Osteoblast (primary cell): ENCODE data around the gene NARF. TPM values are rescaled to one million over a fixed set of nuclear protein-coding genes. Genes with fewer than 3 reads are reported as not detected.

ENCODE experiments used
- DNase-seq: peaks from one replicate; pipeline ENCODE4 v3.0.0; 2011; ENCODE audit warnings: low spot score, mixed read lengths; ENCODE audit not compliant: insufficient read length; ENCODE audit errors: missing footprints
- H2AFZ ChIP-seq: 2 replicates; pipeline ENCODE4 v1.6.0; 2011; ENCODE audit warnings: mild to moderate bottlenecking, low read length
- H3K27ac ChIP-seq: 2 replicates; pipeline ENCODE4 v1.5.1; 2011; ENCODE audit warnings: mild to moderate bottlenecking, low read depth, low read length, moderate library complexity
- H3K27me3 ChIP-seq: 2 replicates; pipeline ENCODE4 v1.6.0; 2012; ENCODE audit warnings: mild to moderate bottlenecking, control low read depth, inconsistent platforms, low read length, moderate library complexity; ENCODE audit not compliant: insufficient read depth
- H3K36me3 ChIP-seq: 2 replicates; pipeline ENCODE4 v1.5.1; 2011; ENCODE audit warnings: mild to moderate bottlenecking, low read length, control low read depth, moderate library complexity; ENCODE audit not compliant: insufficient read depth
- H3K4me1 ChIP-seq: 2 replicates; pipeline ENCODE4 v1.5.1; 2011; ENCODE audit warnings: mild to moderate bottlenecking, low read length, control low read depth, moderate library complexity; ENCODE audit not compliant: insufficient read depth
- H3K4me2 ChIP-seq: 2 replicates; pipeline ENCODE4 v1.6.0; 2011; ENCODE audit warnings: mild to moderate bottlenecking, low read length; ENCODE audit not compliant: insufficient read depth
- H3K4me3 ChIP-seq: fragments of 200-600 bp; sonication (generic); 3 replicates; pipeline ENCODE4 v1.5.1; 2012; ENCODE audit warnings: mild to moderate bottlenecking, low read length, inconsistent platforms; ENCODE audit not compliant: insufficient read depth
- H3K79me2 ChIP-seq: 2 replicates; pipeline ENCODE4 v1.6.0; 2012; ENCODE audit warnings: mild to moderate bottlenecking, low read length, control low read depth, inconsistent platforms; ENCODE audit not compliant: insufficient read depth
- H3K9me3 ChIP-seq: 2 replicates; pipeline ENCODE4 v1.5.1; 2011; ENCODE audit warnings: low read depth, low read length, control low read depth
- H4K20me1 ChIP-seq: 2 replicates; pipeline ENCODE4 v1.6.0; 2012; ENCODE audit warnings: mild to moderate bottlenecking, low read length, control low read depth; ENCODE audit not compliant: insufficient read depth
- total RNA-seq: library from RNA; depleted of rRNA; stranded (reverse); fragments of >200 nt; gene quantifications from 2 replicates; pipeline ENCODE4 v1.2.3, GENCODE V29; 2012
- TF ChIP-seq, protein P1 (sequence below): IDR thresholded peaks from 2 replicates; pipeline ENCODE4 v1.5.1; 2011; ENCODE audit warnings: mild to moderate bottlenecking, low read depth, low read length, moderate library complexity; ENCODE audit errors: extremely low read depth

Gene NARF
- total RNA-seq, 1 donor = 34.4 TPM

DNA sequence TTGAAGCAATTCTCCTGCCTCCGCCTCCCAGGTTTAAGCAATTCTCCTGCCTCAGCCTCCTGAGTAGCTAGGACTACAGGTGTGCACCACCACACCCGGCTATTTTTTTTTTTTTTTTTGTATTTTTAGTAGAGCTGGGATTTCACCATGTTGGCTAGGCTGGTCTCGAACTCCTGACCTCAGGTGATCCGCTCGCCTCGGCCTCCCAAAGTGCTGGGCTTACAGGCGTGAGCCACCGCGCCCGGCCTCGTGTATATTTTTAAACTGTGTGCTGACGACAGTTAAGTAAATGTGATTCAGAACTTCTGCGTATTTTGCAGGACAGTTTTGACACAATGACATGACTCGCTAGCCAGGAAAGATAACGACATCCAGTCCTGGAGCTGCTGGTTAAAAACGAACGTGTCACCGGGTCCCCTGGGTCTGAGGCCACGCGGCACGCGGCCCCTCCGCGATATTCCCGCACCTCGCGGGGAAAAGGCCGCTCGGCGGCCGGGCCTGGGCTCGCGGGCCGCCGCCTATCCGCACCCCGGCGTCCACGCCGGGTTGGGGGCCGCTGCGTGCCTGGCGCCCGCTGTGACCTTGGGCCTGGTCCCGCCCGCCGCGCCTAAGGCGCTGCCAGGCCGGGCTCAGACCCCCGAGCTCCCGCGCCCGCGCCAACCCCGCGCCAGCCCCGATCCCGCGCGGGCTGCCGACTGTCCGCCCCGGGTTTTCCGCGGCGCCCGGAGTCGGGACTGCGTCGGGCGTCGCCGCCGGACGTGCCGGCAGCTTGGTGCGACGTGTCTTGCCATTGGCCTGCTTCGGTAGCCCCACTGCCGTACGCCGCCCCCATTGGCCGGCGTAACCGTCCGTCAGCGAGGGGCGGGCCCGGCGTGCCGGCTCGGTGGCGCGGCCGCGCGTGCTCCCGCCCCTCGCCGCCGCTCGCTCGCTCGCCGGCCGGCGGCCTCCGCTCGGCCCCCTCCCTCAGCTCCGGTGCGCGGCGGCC, 60.6 kb downstream of the NARF start, which contains the start of gene FOXK2:
Gene FOXK2, plus strand, starts transcription at position 907 of the 985 bp plus-strand sequence. CDS start 157 bp downstream, outside the sequence.
- Histone ChIP-seq H3K4me1 (peaks cover 7% of the 10 kb centered on the region), H3K4me2 (peak within 1 kb of the TSS; percentile 91), H4K20me1 (peaks cover 26% of the 10 kb centered on the region), H2AFZ (peak within 1 kb of the TSS; percentile 82), H3K36me3 (no peaks in the 10 kb centered on the region), H3K4me3 (peak within 1 kb of the TSS; percentile 85), H3K9me3 (no peaks in the 10 kb centered on the region), H3K27me3 (no peaks in the 10 kb centered on the region), H3K79me2 (peaks cover 42% of the 10 kb centered on the region), H3K27ac (peak within 1 kb of the TSS; percentile 82)
- DNase-seq = peak; percentile 100
- TF ChIP-seq, protein P1, sequence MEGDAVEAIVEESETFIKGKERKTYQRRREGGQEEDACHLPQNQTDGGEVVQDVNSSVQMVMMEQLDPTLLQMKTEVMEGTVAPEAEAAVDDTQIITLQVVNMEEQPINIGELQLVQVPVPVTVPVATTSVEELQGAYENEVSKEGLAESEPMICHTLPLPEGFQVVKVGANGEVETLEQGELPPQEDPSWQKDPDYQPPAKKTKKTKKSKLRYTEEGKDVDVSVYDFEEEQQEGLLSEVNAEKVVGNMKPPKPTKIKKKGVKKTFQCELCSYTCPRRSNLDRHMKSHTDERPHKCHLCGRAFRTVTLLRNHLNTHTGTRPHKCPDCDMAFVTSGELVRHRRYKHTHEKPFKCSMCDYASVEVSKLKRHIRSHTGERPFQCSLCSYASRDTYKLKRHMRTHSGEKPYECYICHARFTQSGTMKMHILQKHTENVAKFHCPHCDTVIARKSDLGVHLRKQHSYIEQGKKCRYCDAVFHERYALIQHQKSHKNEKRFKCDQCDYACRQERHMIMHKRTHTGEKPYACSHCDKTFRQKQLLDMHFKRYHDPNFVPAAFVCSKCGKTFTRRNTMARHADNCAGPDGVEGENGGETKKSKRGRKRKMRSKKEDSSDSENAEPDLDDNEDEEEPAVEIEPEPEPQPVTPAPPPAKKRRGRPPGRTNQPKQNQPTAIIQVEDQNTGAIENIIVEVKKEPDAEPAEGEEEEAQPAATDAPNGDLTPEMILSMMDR = no peak

DNA sequence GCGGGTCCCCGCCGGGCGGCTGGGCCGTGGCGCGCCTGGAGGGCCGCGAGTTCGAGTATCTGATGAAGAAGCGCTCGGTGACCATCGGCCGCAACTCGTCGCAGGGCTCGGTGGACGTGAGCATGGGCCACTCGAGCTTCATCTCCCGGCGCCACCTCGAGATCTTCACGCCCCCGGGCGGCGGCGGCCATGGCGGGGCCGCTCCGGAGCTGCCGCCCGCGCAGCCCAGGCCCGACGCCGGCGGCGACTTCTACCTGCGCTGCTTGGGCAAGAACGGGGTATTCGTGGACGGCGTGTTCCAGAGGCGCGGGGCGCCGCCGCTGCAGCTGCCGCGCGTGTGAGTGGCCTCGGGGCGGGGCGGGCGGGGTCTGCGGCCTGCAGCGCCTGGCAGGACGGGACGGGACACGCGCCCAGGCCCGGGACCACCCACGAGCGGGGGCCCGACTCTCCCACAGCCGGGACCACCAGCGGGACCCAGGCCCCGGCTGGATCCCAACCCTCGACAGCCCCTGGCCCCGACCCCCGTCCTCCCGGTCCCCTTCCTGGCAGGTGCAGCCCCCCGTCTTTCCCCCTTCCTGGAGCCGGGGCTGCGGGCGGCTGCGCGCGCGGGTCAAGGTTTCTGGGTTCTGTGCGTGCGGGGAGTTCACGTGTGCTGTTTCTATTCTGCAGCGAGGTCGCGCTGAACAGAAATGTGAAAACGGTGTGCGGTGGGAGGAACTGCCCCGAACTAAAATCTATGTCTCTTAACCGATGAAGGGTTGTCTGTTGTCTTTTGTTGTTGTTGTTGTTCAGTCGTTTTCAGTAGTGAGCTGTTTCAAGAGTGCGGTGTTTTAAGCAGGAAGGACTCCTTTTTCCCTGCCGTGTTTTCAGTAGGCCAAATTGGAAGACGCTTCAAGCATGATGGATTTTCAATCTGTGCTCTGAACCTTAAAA, 61.7 kb downstream of the NARF start:
- H3K4me2 ChIP-seq = peak overlapping the region; percentile 91
- H3K4me3 ChIP-seq = peak overlapping the region; percentile 85
- H4K20me1 ChIP-seq = peaks cover 36% of the 10 kb centered on the region
- H3K36me3 ChIP-seq = no peaks in the 10 kb centered on the region
- peaks cover 53% of the 10 kb centered on the region for H3K79me2 ChIP-seq
- DNase-seq = peak; percentile 89
- TF ChIP-seq, protein P1 = no peak
- H3K27me3 ChIP-seq = no peaks in the 10 kb centered on the region
- H3K9me3 ChIP-seq = no peaks in the 10 kb centered on the region
- H2AFZ ChIP-seq = peak overlapping the region; percentile 67
- peak overlapping the region; percentile 20 for H3K27ac ChIP-seq
- H3K4me1 ChIP-seq = peaks cover 7% of the 10 kb centered on the region

DNA sequence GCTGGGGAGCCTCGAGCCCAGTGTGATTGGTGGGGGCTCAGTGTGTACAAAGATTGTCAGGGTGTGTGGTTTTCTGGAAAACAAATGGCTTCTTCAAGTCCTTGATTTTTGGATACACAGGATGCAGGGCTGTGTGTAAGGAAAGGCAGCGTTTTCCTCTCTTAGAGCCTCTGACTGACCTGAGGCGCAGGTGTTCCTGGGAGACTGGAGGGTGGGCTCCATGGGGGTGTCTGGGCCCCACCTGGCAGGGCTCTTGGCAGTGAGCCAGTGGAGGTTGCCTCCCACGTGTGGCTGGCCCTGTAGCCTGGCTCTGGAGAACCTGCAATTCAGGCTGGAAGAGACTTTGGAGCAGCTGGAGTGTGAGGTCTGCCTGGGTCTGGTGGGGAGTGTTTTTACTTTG, 66.0 kb downstream of the NARF start:
- Histone ChIP-seq H3K4me3 (no peak overlapping the region), H3K4me2 (no peak overlapping the region), H3K79me2 (peaks cover 96% of the 10 kb centered on the region), H2AFZ (no peak overlapping the region), H3K4me1 (peaks cover 12% of the 10 kb centered on the region), H3K27ac (no peak overlapping the region), H3K9me3 (no peaks in the 10 kb centered on the region), H3K36me3 (no peaks in the 10 kb centered on the region), H3K27me3 (no peaks in the 10 kb centered on the region), H4K20me1 (peaks cover 63% of the 10 kb centered on the region)
- TF ChIP-seq, protein P1 = no peak
- DNase-seq = no peak
